ENCODE data around the gene HSD17B2.

HSD17B2 gene

GRCh38 chr16:82051656-82052055, 16.6 kb downstream of the HSD17B2 start:
- DNase-seq, result no peak

DNA sequence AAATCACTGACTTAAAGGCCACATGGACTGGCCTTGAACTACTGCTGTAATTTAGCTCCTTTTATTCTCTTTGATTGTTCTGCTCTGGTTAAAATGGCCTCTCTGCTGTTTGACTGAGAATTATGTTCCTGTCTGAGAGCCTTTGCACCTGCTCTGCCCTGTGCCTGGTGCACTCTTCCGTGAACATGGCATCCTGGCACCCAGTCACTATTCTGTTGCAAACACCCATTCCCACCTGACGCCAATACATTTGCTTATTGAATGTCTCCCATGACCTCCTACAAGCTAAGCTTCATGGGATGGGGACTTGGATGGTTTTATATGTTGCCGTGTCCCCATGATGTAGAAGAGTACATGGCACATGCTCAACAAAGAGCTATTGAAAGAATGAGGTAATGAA, 20.1 kb downstream of the HSD17B2 start:
- no peak for DNase-seq

GRCh38 chr16:82055728-82056549, 20.9 kb downstream of the HSD17B2 start:
- no peak for DNase-seq

DNA sequence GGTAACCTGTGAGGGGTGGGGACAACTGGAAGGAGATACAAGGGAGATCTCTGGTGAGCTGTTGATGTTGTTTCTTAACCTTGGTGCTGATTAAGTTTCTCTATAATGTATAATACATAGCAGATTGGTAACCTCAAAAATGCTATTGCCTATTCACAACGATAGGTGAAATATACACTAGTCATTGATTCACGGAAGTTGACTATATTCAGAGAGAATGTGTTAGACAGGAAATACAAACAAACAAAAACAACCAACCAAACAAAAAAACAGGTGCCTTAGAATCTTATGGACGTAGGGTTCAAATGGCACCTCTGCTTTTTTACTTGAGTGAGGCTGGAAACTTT, 21.5 kb downstream of the HSD17B2 start:
- DNase-seq, result no peak

DNA sequence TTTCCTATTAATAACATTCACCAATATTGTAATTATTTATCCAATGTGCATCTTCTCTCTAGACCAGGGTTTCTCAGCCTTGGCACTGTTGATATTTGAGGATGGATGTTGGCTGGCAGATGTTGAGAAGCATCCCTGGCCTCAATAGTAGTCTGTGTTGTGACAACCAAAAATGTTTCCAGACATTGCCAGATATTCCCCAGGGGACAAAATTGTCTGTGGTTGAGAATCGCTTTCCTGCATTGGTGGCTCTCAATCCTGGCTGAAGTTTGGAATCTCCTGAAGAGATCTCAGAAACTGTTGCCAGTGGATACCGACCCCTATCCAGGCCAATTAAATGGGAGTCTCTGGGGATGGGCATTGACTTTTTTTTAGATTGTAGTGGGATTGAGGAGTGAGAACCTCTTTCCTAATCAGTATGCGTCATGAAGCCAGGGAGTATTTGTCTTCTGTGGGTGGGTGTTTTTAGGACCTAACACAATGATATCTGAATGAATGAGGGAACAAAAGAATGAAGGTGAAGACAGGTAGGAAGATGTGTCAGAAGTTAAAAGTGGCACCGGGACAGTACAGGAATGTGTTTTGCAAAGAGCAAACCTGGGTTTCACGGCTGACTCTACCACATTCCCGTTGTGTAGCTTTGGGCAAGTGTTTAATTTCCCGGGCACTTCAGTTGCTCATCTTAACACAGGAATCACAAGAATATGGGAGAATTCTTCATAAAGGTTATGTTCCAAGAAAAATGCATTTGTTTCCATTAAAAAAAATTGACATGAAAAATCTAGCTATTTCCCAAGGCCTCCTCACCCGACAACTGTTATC, 24.3 kb downstream of the HSD17B2 start:
- no peak for DNase-seq

- no peak for DNase-seq
Measured at GRCh38 chr16:82059983-82060421, 24.9 kb downstream of the HSD17B2 start.

GRCh38 chr16:82061861-82062525, 26.9 kb downstream of the HSD17B2 start:
- no peak for DNase-seq

DNA sequence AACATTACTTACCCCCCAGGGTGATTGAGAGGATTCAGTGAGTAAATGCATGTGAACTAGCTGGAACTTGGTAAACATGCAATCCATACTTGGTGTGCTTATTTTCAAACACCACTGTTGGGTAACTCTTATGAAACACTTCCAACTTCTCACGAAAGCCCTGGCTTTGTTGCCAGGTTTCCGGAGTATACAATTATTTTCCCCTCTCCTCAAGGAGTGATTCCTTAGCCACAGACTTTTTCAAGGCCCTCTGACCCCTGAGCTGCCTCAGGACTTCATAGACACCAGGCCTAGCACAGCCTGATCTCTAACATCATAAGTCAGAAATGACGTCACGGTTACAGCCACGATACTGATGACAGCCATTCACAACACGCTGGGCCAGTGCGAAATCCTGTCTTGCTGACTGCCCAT, 27.6 kb downstream of the HSD17B2 start:
- DNase-seq, result no peak

DNA sequence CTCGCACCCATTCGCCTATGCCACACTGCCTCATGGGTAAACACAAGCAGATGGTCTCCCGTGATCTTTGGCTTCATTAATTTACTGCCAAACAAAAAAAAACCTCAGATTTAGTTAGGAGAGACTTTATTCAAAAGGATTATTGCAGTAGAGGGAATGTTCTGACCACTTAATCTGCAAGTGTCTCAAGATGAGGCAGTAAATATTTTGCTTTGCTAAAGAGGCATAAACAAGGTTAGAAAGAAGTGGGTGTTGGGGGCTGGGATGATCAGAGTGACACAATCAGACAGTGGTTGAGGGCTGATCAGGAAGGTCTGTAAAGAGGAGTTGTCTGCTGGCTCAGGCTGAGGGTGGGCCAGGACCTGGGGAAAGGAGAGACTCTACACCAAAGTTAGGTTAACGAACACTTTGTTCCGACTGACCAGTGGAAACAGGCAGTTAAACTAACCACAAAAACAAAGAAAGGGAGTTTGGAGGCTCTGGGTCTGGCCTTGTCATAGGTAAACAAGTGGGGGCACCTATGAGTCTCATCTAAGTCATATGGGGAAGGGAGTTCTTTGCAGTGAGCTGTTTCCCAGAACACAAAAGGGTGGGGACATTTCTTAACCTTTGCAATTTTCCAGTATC, 28.5 kb downstream of the HSD17B2 start:
- DNase-seq, result no peak

DNA sequence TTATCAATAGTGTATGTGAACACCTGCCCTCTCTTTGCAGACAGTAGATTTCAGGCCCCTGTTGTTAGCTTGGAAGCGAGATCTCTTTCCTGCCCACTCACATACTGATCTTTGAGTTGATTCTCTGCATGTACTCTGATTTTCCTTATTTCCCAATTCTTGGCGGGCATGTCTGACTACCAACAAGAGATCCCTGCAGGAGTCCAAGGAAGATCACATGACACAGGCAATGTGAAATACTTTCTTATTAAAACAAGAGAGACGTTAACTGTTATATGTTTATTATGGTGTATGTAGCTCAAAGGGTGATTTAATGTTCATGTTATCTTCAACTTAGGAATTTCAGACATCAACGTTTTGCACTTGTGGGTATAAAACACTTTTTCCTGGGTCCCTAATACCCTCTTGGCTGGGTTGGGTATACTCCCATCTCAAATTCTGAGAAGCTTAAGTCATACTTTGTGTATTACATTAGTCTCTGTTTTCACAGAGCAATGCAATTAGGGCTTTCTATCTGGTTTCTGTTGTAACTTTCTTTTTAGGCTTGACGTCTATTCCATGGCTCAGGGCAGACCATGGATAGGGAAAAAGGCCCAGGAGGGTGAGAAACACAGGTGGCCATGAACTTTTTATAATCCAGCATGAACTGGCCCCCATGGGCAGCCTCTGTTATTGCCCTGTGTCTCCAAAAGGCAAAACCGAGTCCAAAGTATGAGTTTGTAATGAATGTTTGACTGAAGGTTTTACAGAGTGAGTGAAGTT, 32.2 kb downstream of the HSD17B2 start:
- no peak for DNase-seq

DNA sequence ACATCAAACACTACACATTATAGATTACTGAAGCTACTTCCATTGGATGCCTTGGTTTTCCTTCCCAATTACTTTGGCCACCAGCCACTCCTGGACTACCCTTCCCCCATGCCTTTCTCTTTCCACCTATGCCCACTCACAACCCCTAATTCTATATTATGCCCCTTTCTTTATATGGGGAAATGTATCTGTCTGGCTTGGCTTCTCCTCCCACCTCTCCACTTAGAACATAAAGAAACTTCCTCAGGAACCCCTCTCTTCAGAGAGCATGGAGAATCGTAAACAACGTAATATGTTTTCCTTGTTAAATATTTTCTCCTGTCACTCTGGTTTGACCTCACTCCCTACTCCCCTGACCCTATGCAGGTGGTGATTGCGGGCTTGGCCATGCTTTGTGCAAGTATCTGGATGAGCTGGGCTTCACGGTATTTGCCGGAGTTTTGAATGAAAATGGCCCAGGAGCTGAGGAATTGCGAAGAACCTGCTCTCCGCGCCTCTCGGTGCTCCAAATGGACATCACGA, 32.8 kb downstream of the HSD17B2 start:
- no peak for DNase-seq

GRCh38 chr16:82070656-82071369, 35.8 kb downstream of the HSD17B2 start:
- no peak for DNase-seq

GRCh38 chr16:82071421-82071820, 36.4 kb downstream of the HSD17B2 start:
- no peak for DNase-seq

- no peak for DNase-seq
Measured at GRCh38 chr16:82072313-82072712, 37.3 kb downstream of the HSD17B2 start.

DNA sequence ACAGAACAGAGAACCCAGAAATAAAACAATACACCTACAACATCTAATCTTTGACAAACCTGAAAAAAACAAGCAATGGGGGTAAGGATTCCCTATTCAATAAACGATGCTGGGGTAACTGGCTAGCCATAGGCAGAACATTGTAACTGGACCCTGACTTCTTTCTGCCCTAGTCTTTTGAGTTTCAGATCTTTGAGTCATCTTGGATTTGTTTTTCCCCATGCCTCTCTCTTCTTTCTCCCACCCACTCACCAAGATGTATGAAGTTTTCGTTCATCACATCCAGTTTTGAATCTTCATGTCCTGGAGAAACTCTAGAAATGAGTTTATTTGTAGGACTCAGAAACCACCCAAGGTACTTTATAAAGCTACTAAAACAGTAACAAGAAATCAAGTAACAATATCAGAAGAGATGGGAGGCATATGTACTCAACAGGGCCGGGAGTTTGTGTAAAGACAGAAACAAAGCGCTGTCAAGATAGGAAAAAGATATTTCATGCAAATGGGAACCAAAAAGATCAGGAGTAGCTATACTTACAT, 39.0 kb downstream of the HSD17B2 start:
- DNase-seq, result no peak

DNA sequence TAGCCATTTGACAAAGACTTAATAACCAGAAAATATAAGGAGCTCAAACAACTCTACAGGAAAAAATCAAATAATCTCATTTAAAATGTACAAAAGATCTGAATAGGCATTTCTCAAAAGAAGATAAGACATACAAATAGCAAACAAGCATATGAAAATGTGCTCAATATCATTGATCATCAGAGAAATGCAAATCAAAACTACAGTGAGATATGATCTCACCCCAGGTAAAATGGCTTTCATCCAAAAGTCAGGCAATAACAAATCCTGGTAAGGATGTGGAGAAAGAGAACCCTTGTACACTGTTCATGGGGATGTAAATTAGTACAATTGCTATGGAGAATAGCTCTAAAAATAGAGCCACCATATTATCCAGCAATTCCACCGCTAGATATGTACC, 43.1 kb downstream of the HSD17B2 start:
- DNase-seq, result no peak

DNA sequence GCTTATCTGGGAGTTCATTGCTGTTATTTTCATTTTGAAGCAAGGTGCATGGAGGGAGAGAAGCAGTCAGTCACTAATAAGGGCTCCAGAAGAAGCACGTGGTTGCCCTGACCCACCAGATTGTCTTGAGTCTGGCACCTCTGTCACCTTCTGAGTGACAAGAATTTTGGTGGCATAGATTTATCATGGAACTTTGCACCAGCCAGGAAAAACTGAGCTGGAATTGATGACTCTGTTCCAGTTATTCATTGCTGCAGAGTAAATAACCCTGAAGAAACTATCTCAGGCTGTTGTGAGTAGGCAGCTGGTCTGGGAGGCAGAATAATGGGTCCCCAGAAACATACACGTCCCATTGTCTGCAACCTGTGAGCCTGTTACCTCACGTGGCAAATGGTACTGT, 44.8 kb downstream of the HSD17B2 start:
- DNase-seq, result no peak

GRCh38 chr16:82081264-82081663, 46.2 kb downstream of the HSD17B2 start:
- no peak for DNase-seq

- no peak for DNase-seq
Measured at GRCh38 chr16:82082097-82082496, 47.0 kb downstream of the HSD17B2 start.

DNA sequence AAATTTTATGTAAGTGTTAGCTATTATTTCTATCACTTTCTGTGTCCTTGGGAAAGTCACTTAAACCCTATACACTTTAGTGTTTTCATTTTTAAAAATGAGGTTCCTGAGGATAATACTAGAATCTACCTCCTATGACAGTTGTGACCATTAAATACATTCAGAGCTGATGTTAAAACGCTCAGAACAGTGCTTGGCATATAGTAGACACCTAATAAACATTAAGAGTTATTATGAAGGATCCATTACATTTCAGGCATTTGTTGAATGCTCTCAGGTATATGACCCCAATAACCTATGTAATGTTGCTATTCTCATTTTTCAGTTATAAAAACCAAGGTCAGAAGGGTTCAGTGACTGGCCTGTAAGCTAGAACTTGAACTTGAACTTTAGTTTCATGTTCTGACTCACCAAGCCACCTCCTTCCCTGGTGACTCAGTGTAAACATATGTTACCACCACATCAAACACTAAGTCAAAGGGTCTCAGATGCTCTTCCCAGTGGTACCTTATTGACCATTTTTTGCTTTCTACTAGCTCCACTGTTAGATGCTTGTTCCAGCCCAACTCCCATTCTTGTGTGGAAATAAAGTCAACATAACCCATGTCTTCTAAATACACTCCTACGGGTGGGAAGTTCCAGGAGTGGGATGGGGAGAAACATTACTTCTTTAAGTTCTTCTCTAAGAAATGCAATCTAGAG, 47.6 kb downstream of the HSD17B2 start:
- DNase-seq, result no peak

All from GDM1 (cell line).